Measurements from ENCODE around the gene VARS1. TPM values are rescaled to one million over a fixed set of nuclear protein-coding genes. Genes with fewer than 3 reads are reported as not detected.
A peak's percentile ranks its signal among the peaks of the same experiment; 100 is the strongest.

Gene VARS1
- total RNA-seq, 1 experiment from 2014 or later = 115 TPM

GRCh38 chr6:31762356-31762755 lies 33.2 kb downstream of the VARS1 start, which contains the start of gene SAPCD1:
Gene SAPCD1 (plus strand): TSS chr6:31762656. CDS start chr6:31763055, 399 bp downstream.
- peaks cover 22% of the 10 kb centered on the region for H3K36me3 ChIP-seq (replicated peaks; ENCODE audit: control insufficient read depth, insufficient read depth, low read length)
- peak; percentile 15 for DNase-seq
- H3K4me3 ChIP-seq (ENCODE audit: insufficient read depth, low read depth, low read length) = no peak within 1 kb of the TSS
- no peaks in the 10 kb centered on the region; the same call in 1 of the 2 replicates for H3K27me3 ChIP-seq (ENCODE audit: control insufficient read depth, insufficient read depth, low read length)

- H3K36me3 ChIP-seq (replicated peaks; ENCODE audit: control insufficient read depth, insufficient read depth, low read length) = peaks cover 22% of the 10 kb centered on the region
- H3K27me3 ChIP-seq (ENCODE audit: control insufficient read depth, insufficient read depth, low read length) = no peaks in the 10 kb centered on the region; the same call in 1 of the 2 replicates
- no peak for DNase-seq
- no peak overlapping the region for H3K4me3 ChIP-seq (ENCODE audit: insufficient read depth, low read depth, low read length)
Measured at GRCh38 chr6:31761343-31761742, 34.2 kb downstream of the VARS1 start.

- no peak overlapping the region for H3K4me3 ChIP-seq (ENCODE audit: insufficient read depth, low read depth, low read length)
- peaks cover 22% of the 10 kb centered on the region for H3K36me3 ChIP-seq (replicated peaks; ENCODE audit: control insufficient read depth, insufficient read depth, low read length)
- H3K27me3 ChIP-seq (ENCODE audit: control insufficient read depth, insufficient read depth, low read length) = no peaks in the 10 kb centered on the region; the same call in 1 of the 2 replicates
- no peak for DNase-seq
Measured at GRCh38 chr6:31760790-31761189, 34.8 kb downstream of the VARS1 start.

GRCh38 chr6:31758281-31758680 lies 37.3 kb downstream of the VARS1 start:
- Histone ChIP-seq H3K4me3 (ENCODE audit: insufficient read depth, low read depth, low read length) (no peak overlapping the region), H3K27me3 (ENCODE audit: control insufficient read depth, insufficient read depth, low read length) (no peaks in the 10 kb centered on the region), H3K36me3 (replicated peaks; ENCODE audit: control insufficient read depth, insufficient read depth, low read length) (peaks cover 19% of the 10 kb centered on the region)
- no peak for DNase-seq

GRCh38 chr6:31752739-31753319 lies 42.7 kb downstream of the VARS1 start:
- no peak for DNase-seq
- Histone ChIP-seq H3K27me3 (ENCODE audit: control insufficient read depth, insufficient read depth, low read length) (no peaks in the 10 kb centered on the region), H3K36me3 (replicated peaks; ENCODE audit: control insufficient read depth, insufficient read depth, low read length) (peaks cover under 1% of the 10 kb centered on the region; the same call in 1 of the 2 replicates)

GRCh38 chr6:31750411-31751022 lies 45.0 kb downstream of the VARS1 start:
- Histone ChIP-seq H3K36me3 (replicated peaks; ENCODE audit: control insufficient read depth, insufficient read depth, low read length) (peaks cover 6% of the 10 kb centered on the region), H3K4me3 (ENCODE audit: insufficient read depth, low read depth, low read length) (no peak overlapping the region), H3K27me3 (ENCODE audit: control insufficient read depth, insufficient read depth, low read length) (no peaks in the 10 kb centered on the region)
- DNase-seq = no peak

More at GRCh38 chr6:31752739-31753319, 42.7 kb downstream of the VARS1 start:
- H3K4me3 ChIP-seq (ENCODE audit: insufficient read depth, low read depth, low read length) = no peak overlapping the region

- Histone ChIP-seq H3K36me3 (replicated peaks; ENCODE audit: control insufficient read depth, insufficient read depth, low read length) (peaks cover 6% of the 10 kb centered on the region), H3K4me3 (ENCODE audit: insufficient read depth, low read depth, low read length) (no peak overlapping the region), H3K27me3 (ENCODE audit: control insufficient read depth, insufficient read depth, low read length) (no peaks in the 10 kb centered on the region)
- no peak for DNase-seq
Measured at GRCh38 chr6:31749301-31750036, 46.1 kb downstream of the VARS1 start.

Other genes starting within 250 kb of the VARS1 start
- 3.5 and 7.0 TPM in 2 replicates for gene ATP6V1G2, start 249.1 kb downstream of the VARS1 start, total RNA-seq (2014; rRNA removed; shearing (Covaris generic))
- gene NFKBIL1, start 248.1 kb downstream of the VARS1 start, total RNA-seq (2014; rRNA removed; shearing (Covaris generic)) = 33.2 and 34.2 TPM in 2 replicates
- gene LTA, start 223.5 kb downstream of the VARS1 start, total RNA-seq (2014; rRNA removed; shearing (Covaris generic)) = 0.44 TPM in 1 of 2 replicates, not detected in the other
- gene TNF, start 220.2 kb downstream of the VARS1 start, total RNA-seq (2014; rRNA removed; shearing (Covaris generic)) = not detected in 2 replicates
- gene LTB, start 213.3 kb downstream of the VARS1 start, total RNA-seq (2014; rRNA removed; shearing (Covaris generic)) = 0.35 TPM in 1 of 2 replicates, not detected in the other
- not detected in 2 replicates for gene LST1, start 209.5 kb downstream of the VARS1 start, total RNA-seq (2014; rRNA removed; shearing (Covaris generic))
- not detected in 2 replicates for gene NCR3, start 202.7 kb downstream of the VARS1 start, total RNA-seq (2014; rRNA removed; shearing (Covaris generic))
- gene AIF1, start 180.5 kb downstream of the VARS1 start, total RNA-seq (2014; rRNA removed; shearing (Covaris generic)) = 0.48 and 1.4 TPM in 2 replicates
- 163 and 176 TPM in 2 replicates for gene PRRC2A, start 175.0 kb downstream of the VARS1 start, total RNA-seq (2014; rRNA removed; shearing (Covaris generic))
- gene BAG6, start 143.1 kb downstream of the VARS1 start, total RNA-seq (2014; rRNA removed; shearing (Covaris generic)) = 320 and 331 TPM in 2 replicates
- 3.3 and 4.2 TPM in 2 replicates for gene APOM, start 139.9 kb downstream of the VARS1 start, total RNA-seq (2014; rRNA removed; shearing (Covaris generic))
- gene C6orf47, start 135.0 kb downstream of the VARS1 start, total RNA-seq (2014; rRNA removed; shearing (Covaris generic)) = 17.3 and 17.6 TPM in 2 replicates
- gene GPANK1, start 130.8 kb downstream of the VARS1 start, total RNA-seq (2014; rRNA removed; shearing (Covaris generic)) = 28.6 and 33.3 TPM in 2 replicates
- 197 and 224 TPM in 2 replicates for gene CSNK2B, start 129.7 kb downstream of the VARS1 start, total RNA-seq (2014; rRNA removed; shearing (Covaris generic))
- gene LY6G5B, start 125.8 kb downstream of the VARS1 start, total RNA-seq (2014; rRNA removed; shearing (Covaris generic)) = 2.9 and 4.2 TPM in 2 replicates
- 0.70 and 2.0 TPM in 2 replicates for gene LY6G5C, start 114.7 kb downstream of the VARS1 start, total RNA-seq (2014; rRNA removed; shearing (Covaris generic))
- gene ABHD16A, start 92.4 kb downstream of the VARS1 start, total RNA-seq (2014; rRNA removed; shearing (Covaris generic)) = 35.7 and 39.7 TPM in 2 replicates
- not detected in 2 replicates for gene LY6G6F, start 88.9 kb downstream of the VARS1 start, total RNA-seq (2014; rRNA removed; shearing (Covaris generic))
- gene LY6G6D, start 80.4 kb downstream of the VARS1 start, total RNA-seq (2014; rRNA removed; shearing (Covaris generic)) = 2.8 TPM in 1 of 2 replicates, not detected in the other
- not detected in 2 replicates for gene LY6G6C, start 74.0 kb downstream of the VARS1 start, total RNA-seq (2014; rRNA removed; shearing (Covaris generic))
- gene MPIG6B, start 72.4 kb downstream of the VARS1 start, total RNA-seq (2014; rRNA removed; shearing (Covaris generic)) = not detected in 2 replicates
- gene DDAH2, start 66.5 kb downstream of the VARS1 start, total RNA-seq (2014; rRNA removed; shearing (Covaris generic)) = 83.6 and 99.2 TPM in 2 replicates
- 456 and 621 TPM in 2 replicates for gene CLIC1, start 59.2 kb downstream of the VARS1 start, total RNA-seq (2014; rRNA removed; shearing (Covaris generic))
- 19.5 and 28.4 TPM in 2 replicates for gene MSH5, start 55.7 kb downstream of the VARS1 start, total RNA-seq (2014; rRNA removed; shearing (Covaris generic))
- 1.8 and 7.7 TPM in 2 replicates for gene SAPCD1, start 33.1 kb downstream of the VARS1 start, total RNA-seq (2014; rRNA removed; shearing (Covaris generic))
- gene VWA7, start 18.4 kb downstream of the VARS1 start, total RNA-seq (2014; rRNA removed; shearing (Covaris generic)) = 0.44 and 2.1 TPM in 2 replicates
- gene LSM2, start 11.2 kb upstream of the VARS1 start, total RNA-seq (2014; rRNA removed; shearing (Covaris generic)) = 108 and 150 TPM in 2 replicates
- 0.15 and 0.55 TPM in 2 replicates for gene HSPA1L, start 19.5 kb upstream of the VARS1 start, total RNA-seq (2014; rRNA removed; shearing (Covaris generic))
- gene HSPA1A, start 19.8 kb upstream of the VARS1 start, total RNA-seq (2014; rRNA removed; shearing (Covaris generic)) = 45.7 and 58.5 TPM in 2 replicates
- gene HSPA1B, start 32.0 kb upstream of the VARS1 start, total RNA-seq (2014; rRNA removed; shearing (Covaris generic)) = 63.3 and 70.4 TPM in 2 replicates
- gene NEU1, start 67.1 kb upstream of the VARS1 start, total RNA-seq (2014; rRNA removed; shearing (Covaris generic)) = 56.2 and 58.6 TPM in 2 replicates
- gene SLC44A4, start 83.2 kb upstream of the VARS1 start, total RNA-seq (2014; rRNA removed; shearing (Covaris generic)) = 0.42 and 0.48 TPM in 2 replicates
- 134 and 136 TPM in 2 replicates for gene EHMT2, start 101.9 kb upstream of the VARS1 start, total RNA-seq (2014; rRNA removed; shearing (Covaris generic))
- gene ZBTB12, start 106.3 kb upstream of the VARS1 start, total RNA-seq (2014; rRNA removed; shearing (Covaris generic)) = 7.9 and 8.7 TPM in 2 replicates
- 0.63 and 1.7 TPM in 2 replicates for gene C2, start 132.0 kb upstream of the VARS1 start, total RNA-seq (2014; rRNA removed; shearing (Covaris generic))
- gene CFB, start 150.3 kb upstream of the VARS1 start, total RNA-seq (2014; rRNA removed; shearing (Covaris generic)) = not detected in 2 replicates
- 109 and 115 TPM in 2 replicates for gene NELFE, start 163.2 kb upstream of the VARS1 start, total RNA-seq (2014; rRNA removed; shearing (Covaris generic))
- 47.2 and 57.6 TPM in 2 replicates for gene SKIC2, start 163.4 kb upstream of the VARS1 start, total RNA-seq (2014; rRNA removed; shearing (Covaris generic))
- gene DXO, start 176.4 kb upstream of the VARS1 start, total RNA-seq (2014; rRNA removed; shearing (Covaris generic)) = 18.8 and 19.9 TPM in 2 replicates
- gene C4A, start 186.3 kb upstream of the VARS1 start, total RNA-seq (2014; rRNA removed; shearing (Covaris generic)) = 0.35 and 1.5 TPM in 2 replicates
- gene C4B, start 219.0 kb upstream of the VARS1 start, total RNA-seq (2014; rRNA removed; shearing (Covaris generic)) = 1.1 and 1.9 TPM in 2 replicates
- gene CYP21A2, start 242.7 kb upstream of the VARS1 start, total RNA-seq (2014; rRNA removed; shearing (Covaris generic)) = 0.11 TPM in 1 of 2 replicates, not detected in the other